ENCODE results near the gene KCNH2.

KCNH2 gene

DNA sequence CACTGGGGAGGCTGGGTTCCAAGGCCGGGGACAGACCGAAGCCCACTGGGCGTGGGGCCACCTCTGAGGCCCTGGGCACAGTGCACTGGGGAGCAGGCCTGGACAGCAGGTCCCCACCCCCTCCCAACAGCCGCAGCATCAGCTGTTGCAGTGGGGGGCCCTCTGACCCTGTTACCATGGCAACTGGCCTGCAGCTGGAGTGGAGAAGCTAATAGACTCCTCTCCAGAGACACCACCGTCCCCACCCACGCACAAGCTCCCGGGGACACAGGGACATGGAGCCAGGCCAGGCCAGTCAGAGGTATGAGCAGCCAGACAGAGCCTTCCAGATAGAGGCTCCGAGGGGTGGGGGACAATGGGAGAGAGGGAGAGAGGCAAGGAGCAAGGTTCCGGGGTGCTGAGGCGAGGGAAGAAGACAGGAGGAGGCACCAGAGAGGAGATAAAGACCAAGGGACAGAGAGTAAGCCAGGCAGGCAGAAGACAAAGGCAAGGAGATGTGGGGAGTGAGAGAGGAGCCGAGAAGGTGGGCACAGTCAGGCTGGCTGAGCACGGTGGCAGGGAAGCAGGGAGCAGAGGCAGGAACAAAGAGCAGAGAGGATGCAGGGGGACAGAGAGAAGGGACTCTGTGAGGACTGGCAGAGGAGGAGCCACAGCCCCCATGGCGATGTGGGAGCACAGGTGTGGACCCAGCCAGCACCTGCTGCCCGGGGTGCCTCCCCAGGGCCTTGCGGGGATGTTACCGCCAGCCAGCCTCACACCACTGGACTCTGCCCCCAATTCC, 6.7 kb downstream of the KCNH2 start:
- DNase-seq (ENCODE audit: insufficient read length, low spot score) = no peak
- TF ChIP-seq POU2F2 (IDR thresholded peaks at IDR 0.05; ENCODE audit: low read depth, low read length) (no peak), POLR2A (IDR thresholded peaks at IDR 0.05; ENCODE audit: low read depth, low read length) (no peak), POLR2AphosphoS5 (IDR thresholded peaks at IDR 0.05; ENCODE audit: low read depth, low read length) (no peak), PAX5 (IDR thresholded peaks at IDR 0.05; ENCODE audit: insufficient read depth, low read length, severe bottlenecking) (no peak), TAF1 (IDR thresholded peaks at IDR 0.05; ENCODE audit: low read depth, low read length) (no peak), SPI1 (IDR thresholded peaks at IDR 0.05; ENCODE audit: low read depth, low read length) (no peak)
- FAIRE-seq = no peak

DNA sequence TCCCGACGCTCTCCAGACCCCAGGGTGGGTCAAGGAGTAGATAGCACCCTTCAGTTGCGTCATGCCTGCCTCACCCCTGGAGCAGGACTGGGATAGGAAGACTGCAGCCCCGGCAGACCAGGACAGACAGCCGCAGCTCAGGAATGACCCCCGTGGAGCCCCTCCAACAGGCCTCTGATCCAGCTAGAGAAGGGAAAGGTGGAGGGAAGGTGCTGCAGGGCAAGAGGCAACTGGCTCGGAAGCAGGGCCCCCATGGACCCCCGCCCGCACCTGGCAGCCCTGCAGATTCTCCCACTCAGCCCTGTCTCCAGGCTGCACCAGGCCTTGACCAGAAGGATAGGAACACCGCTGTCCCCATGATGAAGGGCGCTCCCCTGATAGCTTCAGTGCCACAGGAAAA, 7.7 kb downstream of the KCNH2 start:
- FAIRE-seq = no peak
- TF ChIP-seq PAX5 (IDR thresholded peaks at IDR 0.05; ENCODE audit: insufficient read depth, low read length, severe bottlenecking) = no peak
- TF ChIP-seq POU2F2 (IDR thresholded peaks at IDR 0.05; ENCODE audit: low read depth, low read length) = no peak
- TF ChIP-seq POLR2AphosphoS5 (IDR thresholded peaks at IDR 0.05; ENCODE audit: low read depth, low read length) = no peak
- TF ChIP-seq TAF1 (IDR thresholded peaks at IDR 0.05; ENCODE audit: low read depth, low read length) = no peak
- no peak for TF ChIP-seq SPI1 (IDR thresholded peaks at IDR 0.05; ENCODE audit: low read depth, low read length)
- no peak for TF ChIP-seq POLR2A (IDR thresholded peaks at IDR 0.05; ENCODE audit: low read depth, low read length)
- DNase-seq (ENCODE audit: insufficient read length, low spot score) = no peak

DNA sequence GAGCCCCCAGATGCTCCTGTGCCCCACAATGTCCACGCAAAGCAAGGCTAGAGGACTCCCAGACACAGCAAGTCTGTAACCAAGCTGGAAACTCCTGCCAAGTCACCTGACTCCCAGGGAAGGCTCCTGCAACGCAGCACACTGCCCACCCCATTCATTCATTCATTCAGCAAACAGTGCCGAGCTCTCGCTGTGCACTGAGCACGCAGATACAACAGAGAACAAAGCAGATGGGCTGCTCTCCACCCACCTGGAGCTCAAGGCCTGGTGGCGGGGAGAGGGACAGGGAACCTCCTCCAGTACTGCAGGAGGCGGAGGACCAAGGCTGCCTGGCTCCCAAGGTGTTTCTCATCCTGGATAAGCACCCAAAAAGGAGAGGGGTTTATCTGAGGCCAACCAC, 8.6 kb downstream of the KCNH2 start:
- DNase-seq (ENCODE audit: insufficient read length, low spot score) = no peak
- FAIRE-seq = no peak
- no peak for TF ChIP-seq POU2F2 (IDR thresholded peaks at IDR 0.05; ENCODE audit: low read depth, low read length)
- TF ChIP-seq POLR2A (IDR thresholded peaks at IDR 0.05; ENCODE audit: low read depth, low read length) = no peak
- TF ChIP-seq TAF1 (IDR thresholded peaks at IDR 0.05; ENCODE audit: low read depth, low read length) = no peak
- no peak for TF ChIP-seq PAX5 (IDR thresholded peaks at IDR 0.05; ENCODE audit: insufficient read depth, low read length, severe bottlenecking)
- no peak for TF ChIP-seq SPI1 (IDR thresholded peaks at IDR 0.05; ENCODE audit: low read depth, low read length)
- TF ChIP-seq POLR2AphosphoS5 (IDR thresholded peaks at IDR 0.05; ENCODE audit: low read depth, low read length) = no peak

DNA sequence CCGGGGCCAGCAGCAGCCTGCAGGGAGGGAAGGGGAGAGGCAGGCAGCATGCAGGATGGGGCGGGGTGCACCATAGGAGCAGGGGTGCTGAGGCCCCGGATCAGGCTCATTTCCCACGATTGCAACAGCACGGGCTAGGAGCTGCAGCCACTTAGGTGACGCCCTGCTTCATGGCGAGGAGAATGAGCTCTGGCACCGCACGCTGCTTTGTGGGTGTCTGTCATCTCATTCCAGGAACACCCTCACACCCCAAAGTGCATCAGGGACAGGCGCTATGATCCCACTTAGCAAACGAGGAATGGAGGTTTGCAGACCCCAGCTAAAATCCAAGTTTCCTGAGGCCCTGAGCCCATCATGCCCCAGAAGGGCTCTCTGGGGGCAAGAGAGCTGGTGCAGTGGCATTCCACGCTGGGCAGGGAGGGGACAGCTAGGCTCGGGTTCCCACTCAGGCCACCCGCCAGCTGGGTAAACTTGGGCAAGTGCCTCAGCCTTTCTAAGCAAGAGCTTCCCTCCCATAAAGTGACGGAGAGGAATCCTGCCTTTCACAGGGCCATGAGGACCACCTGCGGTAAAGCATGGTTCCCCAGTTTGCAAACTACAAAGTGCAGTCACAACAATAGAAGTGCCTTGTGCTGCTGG, 9.3 kb downstream of the KCNH2 start:
- no peak for TF ChIP-seq TAF1 (IDR thresholded peaks at IDR 0.05; ENCODE audit: low read depth, low read length)
- no peak for TF ChIP-seq POU2F2 (IDR thresholded peaks at IDR 0.05; ENCODE audit: low read depth, low read length)
- TF ChIP-seq POLR2AphosphoS5 (IDR thresholded peaks at IDR 0.05; ENCODE audit: low read depth, low read length) = no peak
- no peak for TF ChIP-seq POLR2A (IDR thresholded peaks at IDR 0.05; ENCODE audit: low read depth, low read length)
- TF ChIP-seq PAX5 (IDR thresholded peaks at IDR 0.05; ENCODE audit: insufficient read depth, low read length, severe bottlenecking) = no peak
- TF ChIP-seq SPI1 (IDR thresholded peaks at IDR 0.05; ENCODE audit: low read depth, low read length) = no peak
- DNase-seq (ENCODE audit: insufficient read length, low spot score) (no peak), FAIRE-seq (no peak)

DNA sequence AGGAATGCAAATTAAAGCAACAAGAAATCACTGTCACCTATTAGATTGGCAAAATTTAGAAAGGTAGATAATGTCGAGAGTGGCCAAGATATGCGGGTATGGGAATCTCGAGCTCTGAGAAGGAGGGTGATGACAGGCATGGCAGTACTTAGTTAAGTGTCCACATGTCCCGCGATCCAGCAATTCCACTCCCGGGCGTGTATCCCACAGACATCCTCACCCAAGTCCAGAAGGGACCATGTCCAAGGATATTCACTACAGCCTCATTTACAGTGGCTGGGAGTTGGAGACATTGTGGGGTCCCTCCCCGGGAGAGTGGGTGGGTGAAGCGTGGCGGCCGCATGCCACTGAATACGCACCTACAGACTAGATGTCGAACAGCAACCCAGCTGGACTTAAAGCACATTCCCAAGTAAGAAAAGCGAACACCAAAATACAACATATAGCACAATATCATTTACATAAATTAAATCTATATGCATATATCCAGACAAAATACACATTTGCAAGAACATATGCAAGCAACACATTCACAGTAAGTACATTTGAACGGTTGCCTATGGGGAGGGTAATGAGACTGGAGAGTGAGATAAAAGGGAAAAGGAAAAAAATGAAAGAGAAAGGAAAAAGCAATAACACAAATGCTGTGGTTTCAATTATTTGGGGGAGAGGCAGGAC, 9.9 kb downstream of the KCNH2 start:
- TF ChIP-seq POLR2AphosphoS5 (IDR thresholded peaks at IDR 0.05; ENCODE audit: low read depth, low read length) (no peak), PAX5 (IDR thresholded peaks at IDR 0.05; ENCODE audit: insufficient read depth, low read length, severe bottlenecking) (no peak), TAF1 (IDR thresholded peaks at IDR 0.05; ENCODE audit: low read depth, low read length) (no peak), POU2F2 (IDR thresholded peaks at IDR 0.05; ENCODE audit: low read depth, low read length) (no peak), POLR2A (IDR thresholded peaks at IDR 0.05; ENCODE audit: low read depth, low read length) (no peak), SPI1 (IDR thresholded peaks at IDR 0.05; ENCODE audit: low read depth, low read length) (no peak)
- no peak for DNase-seq (ENCODE audit: insufficient read length, low spot score)
- FAIRE-seq = no peak

DNA sequence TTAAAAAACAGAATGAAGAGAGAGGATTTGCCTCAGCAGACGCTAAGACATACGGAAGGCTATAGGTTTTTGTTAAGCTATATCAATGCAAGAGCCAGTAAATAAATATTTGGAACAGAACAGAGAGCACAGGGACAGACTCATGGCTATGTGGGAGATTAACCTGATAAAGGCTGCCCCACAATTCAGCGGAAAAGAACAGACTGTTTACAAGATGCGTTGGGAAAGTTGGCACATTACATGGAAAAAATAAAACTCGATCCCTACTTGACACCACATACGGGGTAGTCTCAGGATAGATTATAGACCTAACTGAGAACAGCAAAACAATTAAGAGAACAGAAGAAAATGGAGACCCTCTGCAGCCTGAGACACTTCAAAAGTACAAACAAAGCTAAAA, 10.8 kb downstream of the KCNH2 start:
- no peak for DNase-seq (ENCODE audit: insufficient read length, low spot score)
- TF ChIP-seq PAX5 (IDR thresholded peaks at IDR 0.05; ENCODE audit: insufficient read depth, low read length, severe bottlenecking) (no peak), POU2F2 (IDR thresholded peaks at IDR 0.05; ENCODE audit: low read depth, low read length) (no peak), POLR2A (IDR thresholded peaks at IDR 0.05; ENCODE audit: low read depth, low read length) (no peak), SPI1 (IDR thresholded peaks at IDR 0.05; ENCODE audit: low read depth, low read length) (no peak), TAF1 (IDR thresholded peaks at IDR 0.05; ENCODE audit: low read depth, low read length) (no peak), POLR2AphosphoS5 (IDR thresholded peaks at IDR 0.05; ENCODE audit: low read depth, low read length) (no peak)
- no peak for FAIRE-seq

DNA sequence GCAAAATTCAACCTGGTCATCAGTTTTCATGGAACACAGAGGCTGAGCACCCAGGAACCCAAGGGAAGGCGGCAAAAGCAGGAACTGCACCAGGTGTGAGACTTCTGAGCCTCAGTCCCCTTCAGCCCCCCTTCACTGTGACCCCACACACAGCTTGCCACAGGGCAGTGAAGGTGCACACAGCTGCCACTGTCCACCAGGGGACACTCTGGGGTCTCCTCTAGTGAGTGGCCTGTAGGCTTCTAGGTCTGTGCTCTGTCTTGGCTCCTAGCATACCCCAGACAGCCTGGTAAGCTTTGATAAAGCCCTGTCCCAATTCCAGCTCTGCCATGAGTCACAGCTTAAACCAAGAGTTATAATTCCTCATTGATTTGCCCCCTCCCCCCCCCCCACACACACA, 12.1 kb downstream of the KCNH2 start:
- FAIRE-seq (no peak), DNase-seq (ENCODE audit: insufficient read length, low spot score) (no peak)
- no peak for TF ChIP-seq PAX5 (IDR thresholded peaks at IDR 0.05; ENCODE audit: insufficient read depth, low read length, severe bottlenecking)
- no peak for TF ChIP-seq POU2F2 (IDR thresholded peaks at IDR 0.05; ENCODE audit: low read depth, low read length)
- TF ChIP-seq TAF1 (IDR thresholded peaks at IDR 0.05; ENCODE audit: low read depth, low read length) = no peak
- TF ChIP-seq SPI1 (IDR thresholded peaks at IDR 0.05; ENCODE audit: low read depth, low read length) = no peak
- no peak for TF ChIP-seq POLR2A (IDR thresholded peaks at IDR 0.05; ENCODE audit: low read depth, low read length)
- no peak for TF ChIP-seq POLR2AphosphoS5 (IDR thresholded peaks at IDR 0.05; ENCODE audit: low read depth, low read length)

DNA sequence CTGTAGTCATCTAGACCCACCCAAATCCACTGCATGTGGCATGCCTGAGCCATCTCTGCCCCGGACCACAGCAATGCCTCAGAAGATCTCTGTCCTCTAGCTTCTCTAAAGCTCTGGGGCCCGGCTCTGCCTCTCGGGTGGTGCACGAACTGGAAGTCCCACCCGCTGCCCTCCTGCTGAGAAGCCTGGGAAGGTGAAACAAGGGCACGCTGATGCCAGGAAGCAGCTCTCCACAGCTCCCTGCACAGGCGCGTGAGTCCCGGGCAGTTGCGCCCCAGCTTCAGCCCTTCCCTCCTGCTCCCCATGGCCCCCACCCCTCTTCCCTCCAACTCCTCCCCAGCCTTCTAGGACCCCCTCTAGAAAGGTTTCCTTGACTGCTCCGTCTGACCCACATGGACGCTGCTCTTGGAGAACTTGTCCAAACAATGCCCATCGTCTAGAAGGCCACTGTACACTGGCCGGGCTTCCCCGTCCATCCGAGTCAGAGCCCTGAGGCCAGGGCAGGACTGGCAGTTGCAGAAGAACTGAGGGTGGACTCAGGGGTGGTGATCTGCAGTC, 12.8 kb downstream of the KCNH2 start:
- DNase-seq (ENCODE audit: insufficient read length, low spot score) (no peak), FAIRE-seq (no peak)
- TF ChIP-seq POLR2AphosphoS5 (IDR thresholded peaks at IDR 0.05; ENCODE audit: low read depth, low read length) = no peak
- no peak for TF ChIP-seq SPI1 (IDR thresholded peaks at IDR 0.05; ENCODE audit: low read depth, low read length)
- TF ChIP-seq POU2F2 (IDR thresholded peaks at IDR 0.05; ENCODE audit: low read depth, low read length) = no peak
- TF ChIP-seq PAX5 (IDR thresholded peaks at IDR 0.05; ENCODE audit: insufficient read depth, low read length, severe bottlenecking) = no peak

DNA sequence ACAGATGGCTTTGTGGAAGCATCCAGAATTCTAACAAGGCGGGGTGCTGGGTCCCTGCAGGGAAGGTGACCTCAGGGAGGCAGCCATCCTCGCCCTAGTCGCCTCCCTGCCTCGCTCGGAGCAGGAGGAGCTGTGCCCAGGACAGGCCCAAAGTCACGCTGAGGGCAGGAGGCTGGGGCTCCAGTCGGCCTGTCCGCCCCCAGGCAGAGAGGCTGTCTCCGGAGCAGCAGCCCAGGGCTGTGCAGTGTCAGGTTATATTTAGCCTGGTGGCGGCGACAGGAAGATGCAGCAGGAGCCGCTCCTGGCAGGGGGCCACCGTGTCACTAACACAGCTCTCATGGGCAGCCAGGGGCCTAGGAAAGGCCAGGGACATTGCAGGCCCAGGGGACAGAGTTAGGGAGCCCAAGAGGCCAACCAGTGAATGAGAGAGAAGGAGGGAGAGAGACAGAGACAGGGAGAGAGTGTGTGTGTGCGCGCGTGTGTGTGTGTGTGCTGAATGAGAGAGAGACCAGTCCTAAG, 13.5 kb downstream of the KCNH2 start:
- FAIRE-seq (no peak), DNase-seq (ENCODE audit: insufficient read length, low spot score) (no peak)

More for the DNA sequence above, 13.5 kb downstream of the KCNH2 start:
- TF ChIP-seq SPI1 (IDR thresholded peaks at IDR 0.05; ENCODE audit: low read depth, low read length) (no peak), POLR2AphosphoS5 (IDR thresholded peaks at IDR 0.05; ENCODE audit: low read depth, low read length) (no peak), POU2F2 (IDR thresholded peaks at IDR 0.05; ENCODE audit: low read depth, low read length) (no peak), PAX5 (IDR thresholded peaks at IDR 0.05; ENCODE audit: insufficient read depth, low read length, severe bottlenecking) (no peak), TAF1 (IDR thresholded peaks at IDR 0.05; ENCODE audit: low read depth, low read length) (no peak), POLR2A (IDR thresholded peaks at IDR 0.05; ENCODE audit: low read depth, low read length) (no peak)
